Activated CD4-positive, CD25-positive, alpha-beta regulatory T cell treated with anti-CD3 and anti-CD28 coated beads, Interleukin-2, amount 50 U/mL, for 72 hours (primary cell): Measurements from ENCODE around the gene TMEM185A.
A peak's percentile ranks its signal among the peaks of the same experiment; 100 is the strongest.
"Not testable (repeated sequence)": the region's sequence is repeated elsewhere in the genome, so short reads cannot be mapped to it uniquely, and the experiment has no call there.

ENCODE experiments used
- DNase-seq: peaks from one replicate; pipeline ENCODE4 v3.0.0; 2021

TMEM185A gene

GRCh38 chrX:149631234-149632165 is at the start of gene TMEM185A:
Gene TMEM185A (minus strand): TSS chrX:149631792. CDS start chrX:149631580, 212 bp downstream.
- DNase-seq, result peak; percentile 77

GRCh38 chrX:149681182-149681581 is 49.6 kb upstream of the TMEM185A start:
- DNase-seq, result no peak

- not testable (repeated sequence) for DNase-seq
Observed at GRCh38 chrX:149679164-149679678, 47.6 kb upstream of the TMEM185A start.

- not testable (repeated sequence) for DNase-seq
Observed at GRCh38 chrX:149675554-149675953, 44.0 kb upstream of the TMEM185A start.

- DNase-seq, result not testable (repeated sequence)
Observed at GRCh38 chrX:149675088-149675487, 43.5 kb upstream of the TMEM185A start.

- not testable (repeated sequence) for DNase-seq
Observed at GRCh38 chrX:149660613-149661012, 29.0 kb upstream of the TMEM185A start.

GRCh38 chrX:149656260-149656884 is 24.8 kb upstream of the TMEM185A start:
- DNase-seq, result not testable (repeated sequence)

- DNase-seq, result no peak
Observed at GRCh38 chrX:149652232-149652981, 20.8 kb upstream of the TMEM185A start.

GRCh38 chrX:149650162-149650561 is 18.6 kb upstream of the TMEM185A start:
- DNase-seq, result no peak

GRCh38 chrX:149648932-149649331 is 17.3 kb upstream of the TMEM185A start:
- DNase-seq, result no peak

GRCh38 chrX:149647505-149647904 is 15.9 kb upstream of the TMEM185A start:
- DNase-seq, result no peak

GRCh38 chrX:149643496-149643895 is 11.9 kb upstream of the TMEM185A start:
- no peak for DNase-seq

GRCh38 chrX:149641835-149642234 is 10.2 kb upstream of the TMEM185A start:
- no peak for DNase-seq

GRCh38 chrX:149641432-149641831 is 9.8 kb upstream of the TMEM185A start:
- no peak for DNase-seq

GRCh38 chrX:149639568-149639967 is 8.0 kb upstream of the TMEM185A start:
- DNase-seq, result no peak

GRCh38 chrX:149638860-149639259 is 7.3 kb upstream of the TMEM185A start:
- no peak for DNase-seq

GRCh38 chrX:149633511-149633910 is 1.9 kb upstream of the TMEM185A start:
- DNase-seq, result no peak

- DNase-seq, result no peak
Observed at GRCh38 chrX:149630681-149631233, 835 bp downstream of the TMEM185A start.

- DNase-seq, result no peak
Observed at GRCh38 chrX:149629730-149630387, 1.7 kb downstream of the TMEM185A start.

GRCh38 chrX:149628768-149629167 is 2.8 kb downstream of the TMEM185A start:
- DNase-seq, result no peak

- no peak for DNase-seq
Observed at GRCh38 chrX:149628280-149628679, 3.3 kb downstream of the TMEM185A start.

GRCh38 chrX:149626829-149627228 is 4.8 kb downstream of the TMEM185A start:
- DNase-seq, result not testable (repeated sequence)
